T-helper 2 cell (primary cell): ENCODE measurements around the gene CDH23.

ENCODE experiments used
- DNase-seq, 5 experiments: peaks; one replicate each; pipeline versions ENCODE4 v3.0.0 to v3.0.0-alpha.2; 2012 to 2022

Gene CDH23

DNA sequence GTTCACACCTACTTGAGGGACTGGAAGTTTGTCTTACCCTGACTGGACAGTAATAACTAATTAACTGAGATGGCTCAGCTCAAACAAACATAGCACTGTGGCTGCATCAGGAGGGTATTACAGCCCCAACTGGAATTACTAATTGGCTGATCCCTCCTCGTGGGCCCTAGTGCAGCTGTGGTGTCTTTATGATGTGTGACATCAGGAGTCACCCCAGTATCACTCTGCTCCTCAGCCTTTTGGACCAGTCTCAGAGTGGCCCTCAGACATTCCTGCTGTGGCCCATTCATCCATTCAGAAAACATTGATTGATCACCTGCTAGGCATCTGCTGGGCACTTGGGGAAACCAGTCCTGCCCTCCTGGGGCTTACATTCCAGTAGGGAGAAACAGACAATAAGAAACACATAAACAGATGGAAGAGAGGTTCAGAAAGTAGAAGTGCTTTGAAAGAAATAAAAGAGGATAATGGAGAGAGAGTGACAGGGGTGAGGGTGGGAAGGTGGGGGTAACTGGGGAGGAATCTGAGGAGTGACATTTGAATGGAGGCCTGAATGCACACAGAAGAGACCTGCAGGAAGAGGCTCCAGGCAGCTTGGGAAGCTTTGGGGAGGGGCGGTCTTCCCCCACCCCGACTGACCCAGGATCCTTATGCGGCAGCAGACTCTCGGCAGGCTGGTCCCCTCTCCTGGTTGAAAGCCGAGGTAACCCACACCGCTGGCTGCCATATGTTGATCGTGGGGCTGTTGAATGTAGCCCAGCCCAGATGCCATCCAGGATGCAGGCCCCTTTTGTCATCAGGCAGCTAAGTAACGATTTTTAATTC lies 209.7 kb downstream of the CDH23 start:
- DNase-seq, result no peak

DNA sequence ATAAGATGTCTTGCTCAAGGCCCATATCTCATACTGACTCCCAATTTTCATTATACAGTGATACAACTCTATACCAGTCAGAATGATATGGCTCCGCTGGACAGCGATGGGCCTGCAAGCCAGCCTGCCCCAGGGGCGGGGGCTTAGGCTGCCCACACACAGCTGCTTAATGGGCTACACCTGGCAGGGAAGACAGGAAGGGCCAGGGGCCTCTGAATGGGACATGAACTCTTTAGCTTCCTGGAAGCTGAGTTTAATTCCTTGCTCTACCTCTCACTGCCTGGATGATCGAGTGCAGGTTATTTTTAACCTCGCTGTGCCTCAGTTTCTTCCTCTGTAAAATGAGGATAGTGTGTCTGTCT lies 210.3 kb downstream of the CDH23 start:
- DNase-seq, result no peak

DNA sequence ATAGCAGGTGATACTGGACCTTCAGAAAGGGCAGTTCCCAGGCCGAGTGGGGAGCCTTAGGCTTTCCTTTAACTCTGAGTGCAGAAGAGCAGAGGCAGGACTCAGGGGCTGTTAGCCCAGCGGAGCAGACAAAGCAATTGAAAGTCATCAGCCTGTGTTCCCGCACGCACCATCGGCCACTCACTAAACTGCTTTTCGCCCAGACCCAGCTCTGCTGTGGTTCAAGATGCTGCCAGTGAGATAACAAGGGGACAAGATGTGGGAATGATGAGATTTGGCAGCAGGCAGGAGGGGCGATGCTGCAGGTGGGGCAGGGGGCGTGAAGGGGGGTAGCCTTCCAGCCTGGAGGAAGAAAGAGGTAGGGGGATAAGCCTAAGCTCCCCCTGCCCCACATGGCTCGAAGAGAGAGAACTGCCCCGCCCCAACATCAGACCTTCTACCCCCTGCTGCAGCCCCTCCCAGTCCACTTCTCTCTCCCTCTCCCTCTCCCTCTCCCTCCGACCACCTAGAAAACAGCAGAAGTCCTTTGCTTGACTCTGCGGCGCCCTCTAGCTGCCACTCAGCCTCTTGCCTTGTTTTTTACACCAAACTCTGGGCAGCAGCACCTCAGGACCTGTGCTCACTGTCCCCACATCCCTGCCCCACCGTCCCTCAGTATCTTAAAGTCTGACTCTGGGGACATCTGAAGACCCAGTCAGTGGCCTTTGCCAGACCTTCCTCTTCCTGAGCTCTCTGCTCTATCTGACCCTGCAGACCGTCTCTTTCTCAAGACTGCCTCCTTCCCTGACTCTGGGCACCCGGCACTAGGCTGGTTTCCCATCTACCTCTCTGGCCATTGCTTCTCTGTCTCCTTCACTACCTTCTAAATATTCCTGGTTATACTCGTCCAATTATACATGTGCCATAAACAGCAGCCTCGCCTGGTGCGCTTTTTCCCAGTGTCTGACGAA lies 212.4 kb downstream of the CDH23 start:
- peak; percentile 18 to 45 (median 26) for DNase-seq

DNA sequence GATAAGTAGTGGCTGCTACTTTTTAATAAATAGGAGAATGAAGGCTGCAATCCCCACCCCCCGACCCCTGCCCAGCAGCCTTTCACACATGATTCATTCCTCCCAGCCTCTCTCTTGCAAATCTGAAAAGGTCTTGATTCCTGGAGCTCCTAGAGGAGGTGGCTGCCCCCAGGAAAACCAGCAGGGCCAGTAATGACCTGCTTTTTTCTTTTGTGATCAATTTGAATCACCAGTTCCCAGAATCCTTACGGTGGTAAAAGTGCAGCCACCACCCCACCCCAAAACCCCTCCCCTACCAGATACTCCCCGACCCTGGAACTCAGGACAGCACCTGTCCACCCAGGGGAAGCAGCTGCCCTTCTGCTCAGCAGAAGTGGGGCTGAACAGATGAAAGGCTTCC lies 213.9 kb downstream of the CDH23 start:
- no peak for DNase-seq

DNA sequence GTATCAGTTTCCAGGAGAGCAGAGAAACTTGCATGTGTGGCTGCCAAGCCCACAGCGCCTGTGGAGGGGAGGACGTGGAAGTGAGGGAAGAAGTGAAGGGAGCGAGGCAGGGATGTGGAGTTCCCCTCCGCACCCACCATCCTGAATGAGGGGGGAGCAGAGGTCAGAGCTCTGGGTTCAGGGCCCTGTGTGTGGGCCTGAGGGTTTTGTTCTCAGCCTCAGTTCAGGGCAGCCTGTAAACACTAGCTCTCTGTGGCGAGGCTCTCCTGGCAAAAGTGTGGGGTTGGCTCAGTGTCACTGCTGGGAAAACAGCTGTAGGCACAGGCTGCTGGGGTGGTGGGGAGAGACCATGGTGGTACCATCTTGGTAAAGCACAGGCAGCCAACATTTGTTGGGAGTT lies 214.4 kb downstream of the CDH23 start:
- DNase-seq, result no peak

DNA sequence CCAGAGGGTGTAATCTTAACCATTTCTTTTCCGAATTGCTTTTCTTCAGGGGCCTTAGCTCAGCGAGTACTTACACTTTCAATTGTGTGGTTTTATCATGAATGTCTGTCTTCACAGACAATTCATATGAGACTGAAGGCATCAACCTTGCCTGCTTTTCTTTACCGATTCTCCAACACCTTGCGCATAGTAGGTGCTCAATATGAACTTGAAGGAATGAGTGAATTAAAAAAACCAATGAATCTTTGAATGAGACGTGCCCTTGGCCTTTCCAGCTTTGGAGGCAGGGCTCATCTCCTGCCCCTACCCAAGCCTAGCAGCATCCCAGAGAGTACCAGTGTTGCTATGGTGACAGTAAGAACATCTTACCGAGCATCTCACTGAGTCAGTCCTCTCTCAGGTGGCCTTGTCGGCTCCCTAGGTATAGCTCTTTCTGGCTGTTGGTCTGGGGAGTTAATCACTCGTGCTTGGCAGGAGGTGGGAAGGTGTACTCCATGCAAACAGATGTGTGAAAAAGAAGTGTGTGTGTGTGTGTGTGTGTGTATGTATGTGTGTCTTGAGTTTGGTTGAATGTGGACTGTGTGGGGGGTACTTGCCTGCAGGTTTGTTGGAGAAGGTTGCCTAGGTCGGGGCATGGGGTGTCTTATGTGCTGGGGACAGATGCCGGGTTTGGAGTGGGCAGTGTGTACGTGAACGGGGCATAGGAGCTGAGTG lies 215.1 kb downstream of the CDH23 start:
- no peak for DNase-seq

DNA sequence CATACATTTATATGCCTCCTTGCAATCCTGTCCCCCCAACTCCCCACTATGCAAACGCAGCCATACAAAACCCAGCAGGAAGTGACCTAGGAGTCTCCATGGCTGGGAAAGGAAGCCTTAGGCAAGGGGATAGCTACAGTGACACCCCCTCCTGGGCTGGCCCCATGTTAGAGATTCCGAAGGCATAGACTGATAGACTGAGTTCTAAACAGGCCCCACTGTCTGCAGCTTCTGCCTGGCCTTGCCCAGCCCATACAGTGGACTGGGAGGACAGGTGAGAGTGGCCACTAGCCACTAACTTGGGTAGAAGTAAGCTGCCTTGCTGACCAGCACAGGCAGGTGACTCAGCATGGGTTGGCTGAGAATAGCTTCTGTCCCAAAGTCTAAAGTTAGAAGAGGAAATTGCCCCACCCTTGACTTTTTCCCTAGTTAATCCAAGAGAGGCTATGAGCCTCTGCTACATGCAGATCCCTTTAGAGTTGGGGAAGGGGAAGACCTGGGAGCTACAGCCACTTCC lies 216.6 kb downstream of the CDH23 start:
- DNase-seq, result no peak

DNA sequence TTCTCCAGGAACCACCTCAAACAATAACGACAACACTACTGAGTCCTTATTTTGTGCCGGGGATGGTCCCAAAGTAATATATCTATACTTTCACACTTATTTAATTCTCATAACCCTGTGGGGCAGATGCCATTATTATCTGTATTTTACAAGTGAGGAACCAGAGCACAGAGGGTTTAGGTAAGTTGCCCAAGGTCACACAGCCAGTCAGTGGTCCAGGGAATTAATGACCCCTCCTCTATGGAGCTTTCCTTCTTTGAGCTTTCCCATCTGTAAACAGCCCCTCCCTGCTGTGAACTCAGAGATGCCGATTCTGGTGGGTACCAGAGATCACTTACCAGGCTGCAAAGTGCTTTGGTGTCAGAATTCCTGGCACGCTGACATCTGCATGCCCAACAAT lies 217.2 kb downstream of the CDH23 start:
- no peak for DNase-seq

DNA sequence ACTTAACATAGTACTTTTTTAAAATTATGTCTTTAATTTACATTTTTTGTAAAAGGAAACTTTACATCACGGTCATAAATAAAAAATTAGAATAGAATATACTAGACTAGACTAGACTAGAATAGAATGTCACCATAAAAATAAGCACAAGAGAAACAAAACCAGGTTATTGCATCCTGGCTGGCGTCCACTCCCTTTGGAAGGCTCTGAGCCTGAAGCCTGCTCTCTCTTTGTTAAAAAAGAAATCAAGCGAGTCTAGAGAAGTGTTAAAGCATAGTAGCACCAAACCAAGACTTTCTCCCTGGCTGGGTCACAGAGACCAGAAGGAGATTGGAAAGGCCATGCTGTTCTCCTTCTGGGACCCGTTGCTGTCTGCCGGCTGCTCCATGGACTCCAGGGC lies 218.2 kb downstream of the CDH23 start:
- DNase-seq, result no peak

DNA sequence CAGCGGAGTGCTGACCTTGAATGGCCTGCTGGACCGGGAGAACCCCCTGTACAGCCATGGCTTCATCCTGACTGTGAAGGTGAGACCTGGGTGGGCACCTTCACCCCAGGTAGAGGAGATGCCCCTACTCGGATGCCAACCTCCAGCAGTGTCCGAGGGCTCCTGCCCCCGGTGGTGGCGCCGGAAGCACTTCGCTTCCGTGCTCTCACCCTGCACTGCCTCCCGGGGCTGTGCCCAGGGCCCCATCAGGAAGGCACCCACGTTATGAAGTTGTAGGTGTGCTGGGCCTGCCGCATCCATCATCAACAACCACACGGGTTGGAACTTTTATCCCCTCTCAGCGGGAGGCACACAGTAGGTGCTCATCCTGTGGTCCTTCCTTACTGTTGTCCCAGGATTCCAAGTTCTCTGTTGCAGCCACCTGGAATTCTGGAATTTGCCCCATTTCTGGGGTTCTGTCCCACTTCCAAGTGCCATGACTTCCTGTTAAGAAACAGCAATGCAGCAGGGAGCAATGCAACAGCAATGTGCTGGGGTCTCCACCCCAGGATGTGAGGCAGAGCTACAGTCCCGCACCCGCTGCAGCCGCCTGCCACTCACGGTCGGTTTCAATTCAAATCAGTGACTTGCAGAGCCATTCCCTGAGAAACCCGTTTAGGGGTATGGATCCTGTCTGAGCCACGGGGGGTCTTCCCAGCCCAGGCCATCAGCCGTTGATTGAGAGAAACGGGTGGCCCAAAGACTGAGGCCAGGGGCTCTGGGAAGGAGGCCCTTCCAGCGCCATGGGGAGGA lies 219.0 kb downstream of the CDH23 start:
- no peak for DNase-seq

DNA sequence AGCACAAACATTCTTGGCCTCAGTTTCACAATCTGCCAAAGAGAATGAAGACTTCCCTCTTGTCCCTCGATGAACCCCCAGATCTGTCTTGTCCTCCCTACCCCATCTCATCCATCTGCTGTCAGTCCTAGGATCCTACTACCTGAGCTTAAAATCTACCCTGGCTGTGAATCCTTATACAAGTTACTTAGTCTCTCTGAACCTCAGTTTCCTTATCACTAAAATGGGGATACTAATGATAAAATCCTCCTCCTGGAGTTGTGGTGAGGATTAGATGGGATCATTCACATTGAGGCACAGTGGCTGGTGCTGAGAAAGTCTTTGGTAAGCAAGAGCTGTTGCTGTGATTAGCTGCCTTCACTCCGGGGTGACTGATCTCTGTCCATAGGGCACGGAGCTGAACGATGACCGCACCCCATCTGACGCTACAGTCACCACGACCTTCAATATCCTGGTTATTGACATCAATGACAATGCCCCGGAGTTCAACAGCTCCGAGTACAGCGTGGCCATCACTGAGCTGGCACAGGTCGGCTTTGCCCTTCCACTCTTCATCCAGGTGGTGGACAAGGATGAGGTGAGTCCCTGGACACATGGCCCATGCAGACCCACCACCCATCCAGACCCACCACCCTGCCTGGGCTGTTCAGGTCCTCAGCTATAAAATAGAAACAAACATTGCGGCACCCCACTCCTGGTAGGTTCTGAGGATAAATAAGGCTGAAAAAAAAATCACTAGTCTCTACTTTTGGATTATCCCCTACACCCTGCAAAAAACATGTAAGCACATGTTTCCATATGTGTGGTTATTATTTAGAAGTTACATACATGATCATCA lies 220.3 kb downstream of the CDH23 start:
- DNase-seq, result no peak

DNA sequence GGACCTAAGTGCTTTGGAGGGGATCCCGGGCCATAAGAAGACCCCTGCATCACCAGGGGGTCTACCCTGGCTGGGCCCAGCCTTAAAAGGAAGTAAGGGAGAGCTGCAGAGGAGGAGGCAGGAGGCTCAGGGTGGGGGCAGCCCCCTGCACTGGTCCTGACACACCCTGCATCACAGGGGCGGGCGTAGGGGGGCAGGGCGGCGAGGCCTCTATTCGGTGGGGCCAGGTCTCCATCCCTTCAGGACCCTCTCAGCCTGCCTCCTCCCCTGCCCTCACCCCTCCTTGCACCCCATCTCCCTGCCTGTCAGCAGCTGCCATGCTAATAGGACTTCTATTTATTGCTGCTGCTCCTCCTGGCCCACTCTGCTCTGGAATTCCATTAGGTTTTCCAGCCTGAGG lies 221.5 kb downstream of the CDH23 start:
- no peak for DNase-seq

DNA sequence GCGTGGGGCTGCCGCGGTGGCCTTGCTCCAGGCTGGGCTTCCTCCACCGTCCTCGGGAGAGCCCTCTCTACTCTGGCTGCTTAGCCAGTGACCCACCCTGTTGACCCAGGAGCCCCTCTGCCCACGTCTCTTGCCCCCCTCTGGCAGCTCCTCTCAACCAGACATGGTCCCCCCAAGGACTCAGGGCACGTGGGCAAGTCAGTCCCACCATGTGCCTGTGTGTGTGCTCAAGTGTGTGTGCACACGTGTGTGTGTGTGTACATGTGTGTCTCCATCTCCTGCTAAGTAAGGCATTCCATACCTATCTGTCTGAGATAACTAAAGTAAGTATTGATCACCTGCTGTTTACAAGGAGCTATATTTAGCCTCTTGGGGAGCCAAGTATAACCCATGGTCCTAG lies 221.9 kb downstream of the CDH23 start:
- DNase-seq, result no peak

DNA sequence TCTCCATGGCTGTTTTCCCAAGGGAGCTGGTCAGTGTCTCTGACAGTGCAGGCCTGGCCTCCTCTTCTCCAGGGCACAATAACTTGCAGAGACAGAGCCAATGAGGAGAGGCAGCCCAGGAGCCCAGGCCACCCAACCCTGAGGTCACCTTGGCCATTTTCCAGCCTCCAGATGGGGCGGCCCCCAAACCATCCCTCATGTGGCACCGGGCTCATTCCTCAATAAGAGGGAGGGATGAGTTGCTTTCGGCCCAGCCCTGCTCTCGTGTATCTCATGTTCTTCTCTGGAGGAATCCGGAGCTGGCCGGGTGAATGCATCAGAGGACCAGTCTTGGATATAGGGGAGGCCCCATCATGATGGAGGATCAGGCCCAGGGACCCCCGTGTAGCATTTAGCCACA lies 223.9 kb downstream of the CDH23 start:
- DNase-seq, result no peak

DNA sequence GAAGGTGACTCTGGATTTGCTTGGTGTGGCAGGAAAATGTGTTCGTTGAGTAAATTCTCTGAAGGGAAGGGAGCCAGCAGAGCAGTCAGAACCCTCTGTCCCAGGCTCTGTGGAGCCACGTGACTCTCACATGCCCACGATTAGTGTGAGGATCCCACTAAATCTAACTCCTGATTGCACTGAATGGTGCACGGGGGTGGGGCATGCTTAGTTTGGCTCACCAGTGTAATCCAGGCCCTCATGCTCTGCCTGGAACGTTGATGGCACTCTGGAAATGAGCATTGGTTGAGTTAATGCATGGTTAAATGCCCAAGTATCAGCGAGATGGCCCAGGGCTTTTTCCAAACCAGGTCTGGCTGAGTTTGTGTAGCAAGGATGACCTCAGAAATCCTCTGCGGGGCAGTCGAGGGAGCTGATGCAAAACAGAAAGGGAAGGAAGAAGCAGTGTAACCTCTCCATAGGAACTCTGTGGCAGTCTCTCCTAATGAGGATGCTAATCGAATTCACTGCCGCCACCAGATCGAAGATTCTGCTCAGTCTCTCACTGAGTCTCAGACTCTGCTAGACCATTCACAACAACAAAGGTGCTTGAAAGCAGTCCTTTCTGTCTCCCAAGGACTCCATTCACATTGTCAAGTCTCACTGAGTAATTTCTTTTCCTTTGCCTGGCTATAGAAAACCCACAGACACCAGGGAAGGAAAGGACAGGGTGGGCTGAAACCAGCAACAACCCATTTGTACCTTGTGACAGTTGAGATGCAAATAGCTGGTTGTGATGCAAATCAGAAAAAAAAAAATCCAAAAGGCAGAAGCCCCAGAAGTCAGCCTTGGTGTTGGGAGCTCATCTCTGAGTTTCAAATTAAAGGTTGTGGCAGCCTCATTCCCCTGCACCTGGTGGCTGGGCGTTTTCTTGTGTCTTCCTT lies 224.8 kb downstream of the CDH23 start:
- DNase-seq, result no peak

DNA sequence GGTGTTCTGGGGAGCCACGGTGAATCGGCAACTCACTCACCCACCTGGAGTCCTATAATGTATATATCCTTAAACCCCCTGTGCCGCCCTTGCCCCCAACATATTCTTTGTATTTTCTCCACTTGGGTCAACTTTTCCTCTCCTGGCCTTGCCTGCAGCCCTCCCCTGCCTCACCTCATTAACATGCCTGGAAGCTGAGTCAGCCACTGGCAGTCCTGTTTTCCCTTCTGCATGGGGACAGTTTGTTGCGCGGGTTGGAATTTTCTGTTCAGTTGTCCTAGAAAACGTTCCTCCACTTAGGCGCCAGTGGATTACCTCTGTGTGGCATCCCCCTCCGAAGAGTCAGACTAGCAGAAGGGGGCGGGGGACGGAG lies 225.4 kb downstream of the CDH23 start:
- DNase-seq, result no peak

DNA sequence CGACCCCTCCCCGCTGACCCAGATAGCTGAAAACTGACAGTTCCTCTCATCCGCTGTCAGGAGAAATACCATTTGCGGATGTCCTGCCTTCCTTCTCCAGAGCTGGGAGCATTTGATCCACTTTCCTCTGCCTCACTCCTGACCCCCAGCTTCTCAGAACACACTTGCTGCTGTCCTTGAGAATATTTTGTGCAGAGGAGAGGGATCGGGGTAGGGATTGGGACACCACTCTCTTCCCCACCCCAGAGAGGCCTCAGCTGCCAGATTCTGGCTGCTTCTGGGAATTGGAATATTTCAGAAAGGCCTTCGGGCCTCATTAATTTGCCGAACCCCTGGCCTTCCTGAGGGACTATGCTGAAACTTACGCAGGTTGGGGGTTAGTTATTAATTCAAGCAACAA lies 225.9 kb downstream of the CDH23 start:
- DNase-seq, result no peak

DNA sequence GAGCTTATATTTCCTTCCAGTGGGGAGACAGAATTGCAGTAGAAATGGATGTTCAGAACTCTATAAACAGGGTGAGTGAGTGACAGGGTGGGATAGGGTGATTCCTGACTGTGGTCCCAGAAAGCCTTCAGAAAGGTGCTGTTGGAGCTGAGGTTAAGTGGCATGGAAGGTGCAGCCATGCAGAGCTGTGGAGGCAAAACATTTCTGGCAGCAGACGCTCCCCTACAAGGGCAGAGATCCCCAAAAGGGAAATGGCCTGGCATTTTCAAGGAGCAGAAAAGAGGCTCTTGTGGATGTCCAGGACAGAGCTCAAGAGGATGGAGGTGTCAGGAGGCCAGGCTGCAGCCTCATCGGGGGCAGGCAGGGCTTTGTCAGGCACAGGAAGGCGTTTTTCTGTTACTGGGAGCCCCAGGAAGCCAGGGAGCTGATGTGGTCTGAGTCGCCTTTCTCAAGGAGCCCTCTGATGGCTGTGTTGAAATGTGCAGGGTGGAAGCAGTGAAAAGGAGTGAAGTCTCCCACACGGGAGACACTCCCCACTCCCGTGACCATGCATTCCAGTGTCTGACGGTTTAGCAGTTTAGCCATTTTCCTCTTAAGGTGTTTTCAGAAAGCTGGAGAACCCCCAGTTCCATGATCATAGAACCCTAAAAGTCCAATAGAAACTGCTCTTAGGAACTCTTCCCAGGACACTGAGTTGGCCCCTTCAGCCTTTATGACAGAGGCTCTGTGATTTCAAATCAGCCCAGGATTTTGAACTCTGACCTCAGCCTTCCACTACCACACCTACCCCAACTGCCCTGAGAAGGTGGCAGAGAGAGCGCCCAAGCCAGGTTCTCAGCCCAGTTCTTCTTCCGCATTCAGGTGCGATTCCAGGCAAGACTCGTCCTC lies 226.6 kb downstream of the CDH23 start:
- DNase-seq, result no peak

DNA sequence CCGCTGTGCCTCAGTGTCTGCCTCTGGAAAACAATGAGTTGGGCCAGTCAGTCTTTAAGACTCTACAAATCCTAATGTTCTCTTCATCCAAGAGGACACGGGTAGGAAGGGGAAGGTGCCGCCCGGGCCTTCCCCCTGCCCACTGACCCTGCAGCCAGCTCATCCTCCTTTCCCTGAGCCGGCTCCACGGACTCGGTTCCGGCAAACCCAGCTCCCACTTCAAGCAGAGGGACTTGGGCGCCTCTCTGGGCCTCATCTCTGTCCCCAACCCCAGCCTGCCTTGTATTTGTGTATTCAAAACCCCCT lies 227.2 kb downstream of the CDH23 start:
- DNase-seq, result no peak
